Ectodermal cell (in vitro differentiated cells): ENCODE data around the gene HIBCH.
"Not testable (repeated sequence)": the region's sequence is repeated elsewhere in the genome, so short reads cannot be mapped to it uniquely, and the experiment has no call there.

ENCODE experiments used
- H3K27ac ChIP-seq: 2 replicates; pipeline ENCODE4 v1.7.0; 2013; ENCODE audit warnings: mild to moderate bottlenecking, low read depth, low read length; ENCODE audit not compliant: insufficient read depth, poor library complexity, severe bottlenecking
- H3K27me3 ChIP-seq: 2 replicates; pipeline ENCODE4 v1.7.0; 2013; ENCODE audit warnings: mild to moderate bottlenecking, low read length; ENCODE audit not compliant: insufficient read depth, control insufficient read depth, poor library complexity, severe bottlenecking
- H3K36me3 ChIP-seq: one replicate; pipeline ENCODE4 v1.7.0; 2013; ENCODE audit warnings: low read length; ENCODE audit not compliant: control insufficient read depth, insufficient read depth
- H3K4me1 ChIP-seq: one replicate; pipeline ENCODE4 v1.7.0; 2013; ENCODE audit warnings: low read length; ENCODE audit not compliant: control insufficient read depth, insufficient read depth
- H3K4me3 ChIP-seq: 2 replicates; pipeline ENCODE4 v1.7.0; 2013; ENCODE audit warnings: low read depth, low read length, control low read depth; ENCODE audit not compliant: insufficient read depth
- H3K9me3 ChIP-seq: 2 replicates; pipeline ENCODE4 v1.7.0; 2013; ENCODE audit warnings: mild to moderate bottlenecking, low read length, moderate library complexity; ENCODE audit not compliant: control insufficient read depth
- WGBS, 2 experiments: methylation state at CpG; one replicate each; pipeline ENCODE4 v1.1.7; 2013; ENCODE audit warnings: missing lambda C conversion rate in 2 of 2; 5-methylcytosine and 5-hydroxymethylcytosine counted together

HIBCH gene

GRCh38 chr2:190254063-190254850, 65.4 kb downstream of the HIBCH start:
- 89 to 94% methylated on average over 3 of the region's 3 CpGs for WGBS, 2 experiments
- no peaks in the 10 kb centered on the region for H3K4me1 ChIP-seq
- no peaks in the 10 kb centered on the region for H3K9me3 ChIP-seq
- peaks cover 3% of the 10 kb centered on the region for H3K36me3 ChIP-seq
- H3K4me3 ChIP-seq: no peak overlapping the region
- H3K27ac ChIP-seq: no peak overlapping the region
- no peaks in the 10 kb centered on the region for H3K27me3 ChIP-seq

GRCh38 chr2:190250421-190250820, 69.2 kb downstream of the HIBCH start:
- Histone ChIP-seq H3K9me3 (no peaks in the 10 kb centered on the region), H3K27me3 (no peaks in the 10 kb centered on the region), H3K27ac (no peak overlapping the region), H3K36me3 (no peaks in the 10 kb centered on the region), H3K4me1 (no peaks in the 10 kb centered on the region), H3K4me3 (no peak overlapping the region)
- 90 to 93% methylated on average over 2 of the region's 2 CpGs for WGBS, 2 experiments

- Histone ChIP-seq H3K27ac (no peak overlapping the region), H3K4me1 (no peaks in the 10 kb centered on the region), H3K27me3 (no peaks in the 10 kb centered on the region), H3K4me3 (no peak overlapping the region), H3K36me3 (no peaks in the 10 kb centered on the region), H3K9me3 (no peaks in the 10 kb centered on the region)
- 93 to 97% methylated on average over 2 of the region's 2 CpGs for WGBS, 2 experiments
Measured at GRCh38 chr2:190235551-190236075, 84.0 kb downstream of the HIBCH start.

- no peaks in the 10 kb centered on the region for H3K4me1 ChIP-seq
- 97 to 100% methylated on average over 3 to 4 of the region's 4 CpGs for WGBS, 2 experiments
- no peaks in the 10 kb centered on the region for H3K36me3 ChIP-seq
- no peak overlapping the region for H3K4me3 ChIP-seq
- H3K27ac ChIP-seq: no peak overlapping the region
- no peaks in the 10 kb centered on the region for H3K27me3 ChIP-seq
- no peaks in the 10 kb centered on the region for H3K9me3 ChIP-seq
Measured at GRCh38 chr2:190235101-190235500, 84.5 kb downstream of the HIBCH start.

- H3K9me3 ChIP-seq, H3K4me1 ChIP-seq, H3K36me3 ChIP-seq, H3K4me3 ChIP-seq, H3K27ac ChIP-seq, H3K27me3 ChIP-seq: not testable (repeated sequence)
- WGBS, 2 experiments: 84 to 85% methylated on average over 12 of the region's 12 CpGs
Measured at GRCh38 chr2:190223989-190224388, 95.6 kb downstream of the HIBCH start.

- H3K27me3 ChIP-seq, H3K4me3 ChIP-seq, H3K36me3 ChIP-seq, H3K4me1 ChIP-seq, H3K9me3 ChIP-seq, H3K27ac ChIP-seq: not testable (repeated sequence)
- WGBS, 2 experiments: 94 to 100% methylated on average over 2 of the region's 2 CpGs
Measured at GRCh38 chr2:190222745-190223144, 96.9 kb downstream of the HIBCH start.

- Histone ChIP-seq H3K27me3 (no peaks in the 10 kb centered on the region), H3K27ac (no peak overlapping the region), H3K4me3 (no peak overlapping the region), H3K4me1 (peaks cover 4% of the 10 kb centered on the region), H3K9me3 (no peaks in the 10 kb centered on the region), H3K36me3 (no peaks in the 10 kb centered on the region)
- WGBS, 2 experiments: 93 to 95% methylated on average over 7 of the region's 7 CpGs
Measured at GRCh38 chr2:190221429-190221828, 98.2 kb downstream of the HIBCH start.

GRCh38 chr2:190219186-190219585, 100.4 kb downstream of the HIBCH start:
- 94% methylated on average over 5 of the region's 5 CpGs for WGBS, 2 experiments

GRCh38 chr2:190217616-190218015, 102.0 kb downstream of the HIBCH start:
- Histone ChIP-seq H3K36me3 (no peaks in the 10 kb centered on the region), H3K27me3 (no peaks in the 10 kb centered on the region), H3K4me3 (no peak overlapping the region), H3K4me1 (peaks cover 18% of the 10 kb centered on the region), H3K27ac (no peak overlapping the region), H3K9me3 (no peaks in the 10 kb centered on the region)
- WGBS, 2 experiments: 77 to 87% methylated on average over 5 to 7 of the region's 7 CpGs

More at GRCh38 chr2:190219186-190219585, 100.4 kb downstream of the HIBCH start:
- no peaks in the 10 kb centered on the region for H3K27me3 ChIP-seq
- H3K36me3 ChIP-seq: no peaks in the 10 kb centered on the region
- H3K4me1 ChIP-seq: peaks cover 17% of the 10 kb centered on the region
- H3K27ac ChIP-seq: no peak overlapping the region
- H3K4me3 ChIP-seq: no peak overlapping the region
- no peaks in the 10 kb centered on the region for H3K9me3 ChIP-seq

- WGBS, 2 experiments: 12 to 23% methylated on average over 3 of the region's 3 CpGs
Measured at GRCh38 chr2:190216829-190217228, 102.8 kb downstream of the HIBCH start.

More at GRCh38 chr2:190216829-190217228, 102.8 kb downstream of the HIBCH start:
- no peak overlapping the region for H3K4me3 ChIP-seq
- no peaks in the 10 kb centered on the region for H3K9me3 ChIP-seq
- no peak overlapping the region for H3K27ac ChIP-seq
- no peaks in the 10 kb centered on the region for H3K27me3 ChIP-seq
- H3K36me3 ChIP-seq: no peaks in the 10 kb centered on the region
- peaks cover 18% of the 10 kb centered on the region for H3K4me1 ChIP-seq
